Astrocyte of the hippocampus (primary cell): ENCODE results near the gene RUNX2.

Experiments used
- DNase-seq: peaks from one replicate; pipeline ENCODE4 v3.0.0; 2011; ENCODE audit warnings: low read depth, low spot score

RUNX2 gene

DNA sequence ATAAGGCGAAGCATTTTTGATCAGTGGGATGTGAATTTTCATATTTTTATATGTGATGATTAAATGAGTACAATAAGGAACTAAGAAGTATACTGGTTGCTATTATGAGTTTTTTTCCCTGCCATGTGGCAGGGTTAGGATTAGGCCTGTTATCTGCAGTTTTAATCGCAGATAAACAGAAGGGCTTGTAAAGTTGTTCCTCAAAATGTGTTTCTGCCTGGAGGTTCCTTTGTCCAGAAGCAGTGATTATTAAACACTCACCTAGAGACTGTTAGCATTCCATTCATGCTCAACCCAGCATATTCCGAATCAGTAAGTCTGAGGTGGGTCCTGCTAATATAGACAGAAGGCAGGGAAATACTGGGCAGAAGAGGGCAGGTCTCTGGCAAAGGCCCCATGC, 371.5 kb downstream of the RUNX2 start:
- DNase-seq, result peak; percentile 48

DNA sequence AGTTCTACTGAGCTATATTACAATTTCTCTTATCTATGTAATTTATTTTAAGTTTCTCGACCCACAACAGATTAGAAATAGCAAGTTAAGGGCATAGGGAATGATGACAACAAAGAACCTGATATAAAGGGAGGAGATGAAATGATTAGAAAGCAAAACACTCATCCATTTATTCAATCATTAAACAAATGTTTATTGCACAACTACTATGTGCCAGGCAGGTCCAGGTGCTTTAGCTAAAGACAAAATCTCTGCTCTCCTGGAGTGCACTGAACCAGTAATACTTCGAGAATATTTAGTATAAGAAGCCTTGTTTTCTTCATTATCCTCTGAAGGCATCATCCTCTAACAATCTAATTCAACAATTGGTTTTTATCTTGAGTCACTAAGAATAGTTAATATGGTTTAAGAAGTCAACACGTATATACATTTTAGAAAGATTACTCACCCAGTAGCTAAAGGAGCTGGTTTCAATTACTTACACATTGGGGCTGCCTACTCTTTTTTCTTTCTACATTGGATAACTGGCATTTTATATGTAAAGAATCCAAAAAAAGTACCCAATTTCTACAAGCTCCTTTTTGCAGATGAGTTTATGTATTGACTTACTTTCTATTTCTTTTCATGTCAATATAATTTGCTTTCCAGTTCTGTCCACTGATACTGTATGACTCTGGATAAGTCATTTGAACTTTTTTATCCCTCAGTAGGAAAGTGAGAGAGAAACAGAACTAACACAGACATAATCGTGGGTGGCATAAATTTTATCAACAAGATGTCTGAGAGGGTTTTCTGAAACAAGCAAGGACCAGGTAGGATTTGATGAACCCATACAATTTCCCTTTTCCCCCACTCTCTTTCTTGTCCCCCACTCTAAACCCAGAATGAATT, 375.0 kb downstream of the RUNX2 start:
- DNase-seq, result no peak

DNA sequence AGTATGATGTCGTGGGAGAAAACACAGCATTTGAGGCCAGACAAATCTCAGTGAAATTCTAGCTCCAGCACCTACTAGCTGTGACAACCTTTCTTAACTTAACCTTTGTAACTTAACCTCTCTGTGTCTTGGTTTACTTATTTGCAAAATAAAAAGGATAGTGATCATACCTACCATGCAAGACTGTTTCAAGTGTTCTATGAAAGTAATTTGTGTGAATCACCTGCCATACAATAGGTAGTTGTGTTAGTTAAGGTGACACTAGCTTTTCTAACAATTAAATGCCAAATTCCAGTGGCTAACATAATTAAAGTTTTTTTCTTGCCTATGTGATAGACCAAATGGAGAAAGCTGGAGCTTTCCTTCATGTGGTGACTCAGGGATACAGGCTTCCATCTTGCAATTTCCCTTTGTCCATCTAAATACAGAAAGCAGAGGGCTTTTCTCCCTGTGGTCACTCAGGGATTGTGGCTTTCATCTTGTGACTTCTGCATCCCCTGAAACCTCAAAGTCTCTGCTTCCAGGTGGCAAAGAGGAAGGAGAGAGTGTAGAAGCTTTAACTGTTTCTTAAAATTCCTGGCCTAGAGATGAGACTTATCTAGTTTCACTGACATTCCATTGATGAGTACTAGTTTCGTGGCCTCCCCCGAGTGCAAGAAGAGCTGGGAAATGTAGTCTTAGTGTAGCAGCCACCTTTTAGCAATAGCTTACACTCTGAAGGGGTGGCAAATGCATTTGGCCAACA, 376.1 kb downstream of the RUNX2 start:
- DNase-seq, result peak; percentile 24

DNA sequence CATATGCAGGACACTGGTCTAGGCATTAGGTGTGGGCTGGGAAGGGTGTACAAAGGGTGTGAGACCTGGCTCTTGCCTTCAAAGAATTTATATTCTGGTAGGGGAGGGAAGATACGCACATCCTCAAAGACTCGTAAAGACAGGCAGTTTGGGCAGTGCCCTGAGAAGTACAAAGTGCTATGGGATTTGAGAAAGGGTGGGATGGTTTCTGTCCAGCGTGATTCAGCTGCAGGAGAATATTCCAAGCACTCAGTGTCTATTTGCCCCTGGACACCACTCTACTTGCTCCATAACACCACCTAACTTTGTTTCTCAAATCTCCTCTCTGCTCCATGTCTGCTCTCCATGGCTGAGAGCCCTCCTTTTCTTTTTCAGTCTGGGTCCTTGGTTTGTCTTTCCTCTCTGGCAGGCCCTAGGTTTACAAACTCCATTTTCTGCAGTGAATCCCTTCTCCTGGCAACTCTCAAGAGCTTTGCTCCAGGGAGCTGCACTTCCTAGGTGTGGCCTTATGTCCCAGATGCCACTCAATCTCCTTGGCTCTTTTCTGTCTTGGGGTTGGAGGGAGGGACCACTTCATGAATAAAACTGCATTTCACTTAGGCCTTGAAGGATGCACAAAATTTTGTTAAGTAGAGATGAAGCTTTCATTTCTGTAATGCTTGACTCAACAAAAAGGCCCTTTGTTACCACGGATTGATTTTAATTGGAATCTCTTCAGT, 377.2 kb downstream of the RUNX2 start:
- DNase-seq, result no peak

DNA sequence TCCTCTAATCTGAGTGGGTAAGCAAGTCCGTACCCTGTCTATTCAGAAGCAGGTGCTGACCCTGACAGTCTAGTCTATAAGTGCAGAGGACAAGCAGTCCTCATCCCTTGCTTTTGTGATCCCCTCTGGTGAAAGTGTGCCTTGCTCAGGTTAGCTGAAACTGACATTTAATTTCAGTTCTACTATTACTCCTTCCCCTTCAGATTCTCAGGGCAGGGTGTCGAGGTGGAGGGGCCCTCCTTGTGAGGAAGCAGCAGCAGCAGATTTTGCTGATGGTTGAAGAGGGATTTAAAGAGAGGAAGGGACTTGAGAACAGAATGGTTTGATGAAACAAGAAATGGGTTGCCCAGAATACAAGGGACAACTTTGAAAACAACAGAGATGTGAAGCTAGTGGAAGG, 378.2 kb downstream of the RUNX2 start:
- DNase-seq, result no peak

DNA sequence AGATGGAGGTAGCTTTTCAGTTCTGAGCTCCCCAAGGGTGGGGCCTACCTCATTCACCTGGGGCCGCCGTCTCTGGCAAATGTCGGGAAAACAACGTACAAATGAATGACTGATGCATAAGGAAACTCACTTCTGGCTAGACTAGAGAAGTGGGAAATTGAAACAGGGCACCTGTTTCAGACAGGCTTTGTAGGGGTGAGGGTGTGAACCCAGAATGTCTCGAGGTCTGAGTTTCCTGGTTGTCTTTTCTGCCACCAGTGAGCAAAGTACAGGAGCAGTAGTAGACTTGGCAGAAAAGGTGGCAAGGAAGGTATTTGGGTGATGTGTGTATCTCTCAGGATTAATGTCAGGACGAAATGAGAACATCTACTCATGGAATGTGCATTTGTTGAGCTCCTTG, 379.0 kb downstream of the RUNX2 start:
- no peak for DNase-seq

DNA sequence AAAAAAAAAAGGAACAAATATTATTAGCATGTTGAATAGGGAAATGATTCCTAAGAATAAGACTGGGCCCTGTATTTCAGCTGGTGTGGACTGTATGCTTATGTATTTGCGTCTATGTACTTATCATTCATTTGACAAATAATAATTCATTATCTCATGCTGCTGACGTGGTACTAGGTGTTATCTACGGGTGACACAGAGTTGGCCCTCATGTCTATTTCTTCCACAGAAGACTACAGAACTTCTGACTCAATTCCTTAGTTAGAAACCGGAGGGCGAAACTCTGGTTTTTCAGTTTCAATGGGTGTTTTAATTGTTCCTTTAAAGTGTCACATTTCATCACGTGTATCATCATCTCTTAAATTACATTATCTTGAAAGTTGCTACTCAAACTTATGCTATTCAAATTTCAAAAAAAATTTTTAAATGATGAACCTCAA, 381.7 kb downstream of the RUNX2 start:
- no peak for DNase-seq

DNA sequence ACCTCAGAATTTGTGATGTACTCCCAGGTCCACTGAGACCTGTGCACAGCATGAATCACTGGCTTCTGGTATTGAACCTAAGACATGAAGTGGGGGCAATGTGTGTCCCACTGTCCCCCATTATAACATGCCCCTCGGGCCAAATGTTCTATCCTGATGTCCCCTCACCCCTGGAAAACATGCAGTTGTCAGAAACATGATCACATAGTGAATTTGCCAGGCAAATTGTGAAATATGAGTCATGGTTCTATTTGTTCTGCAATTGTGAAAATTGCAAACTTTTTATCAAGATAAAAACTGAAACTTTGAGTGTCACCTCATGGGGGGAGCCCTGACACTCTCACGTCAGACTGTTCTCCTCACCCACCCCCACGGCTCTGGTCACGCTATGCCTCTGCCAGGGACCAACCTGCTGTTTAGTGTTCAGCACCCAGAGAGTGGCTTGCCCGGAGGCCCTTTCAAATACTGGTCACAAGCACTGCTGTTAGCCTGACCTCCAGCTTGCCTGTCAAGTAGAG, 382.2 kb downstream of the RUNX2 start:
- no peak for DNase-seq

DNA sequence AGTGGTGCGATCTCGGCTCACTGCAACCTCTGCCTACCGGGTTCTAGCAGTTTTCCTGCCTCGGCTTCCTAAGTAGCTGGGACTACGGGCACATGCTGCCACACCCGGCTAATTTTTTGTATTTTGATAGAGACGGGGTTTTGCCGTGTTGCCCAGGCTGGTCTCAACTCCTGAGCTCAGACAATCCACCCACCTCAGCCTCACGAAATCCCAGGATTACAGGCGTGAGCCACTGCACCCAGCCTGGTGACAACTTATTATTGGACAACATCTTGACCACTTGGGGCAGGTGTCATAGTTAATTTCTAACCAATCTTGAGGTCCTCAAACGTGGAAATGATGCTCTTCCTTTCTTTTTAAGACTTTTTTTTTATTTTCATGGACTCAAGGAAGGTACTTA, 383.9 kb downstream of the RUNX2 start:
- no peak for DNase-seq

DNA sequence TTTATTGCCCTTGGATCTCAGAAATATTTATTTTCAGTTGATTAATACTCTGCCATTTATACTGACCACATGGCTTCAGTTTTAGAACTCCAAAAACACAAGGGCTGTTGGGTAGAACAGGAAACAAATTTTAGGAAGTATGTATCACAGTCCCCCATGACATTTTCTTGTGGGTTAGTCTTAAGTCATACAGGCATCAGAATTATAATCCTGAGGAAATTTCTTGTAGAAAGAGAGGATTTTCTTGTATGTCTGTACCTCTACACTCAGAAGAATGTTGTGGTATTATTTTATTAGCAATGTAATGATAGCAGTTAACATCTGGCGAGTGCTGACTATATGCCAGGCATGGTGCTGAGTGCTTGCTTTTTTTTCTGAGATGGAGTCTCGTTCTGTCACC, 384.7 kb downstream of the RUNX2 start:
- no peak for DNase-seq
